OCI-LY7 (cell line): ENCODE measurements around the gene NCBP1. TPM values are rescaled to one million over a fixed set of nuclear protein-coding genes. Genes with fewer than 3 reads are reported as not detected.
A peak's percentile ranks its signal among the peaks of the same experiment; 100 is the strongest.

Source experiments
- BruUV-seq: library from RNA; stranded (reverse); fragments of 400-500 nt; replicated peaks from 2 replicates; lab custom pipeline; 2021; lab: Mats Ljungman, UMichigan
- CTCF ChIA-PET: fragments of 300-600 bp; sonication (Branson Sonifier 250); formaldehyde crosslinking; loops from one replicate; lab custom pipeline; 2022; ENCODE audit warnings: antibody characterized with exemption; ENCODE audit not compliant: unreplicated experiment; lab: Charles Lee
- POLR2A ChIA-PET: fragments of 300-600 bp; sonication (Branson Sonifier 250); formaldehyde crosslinking; loops from one replicate; lab custom pipeline; 2022; ENCODE audit warnings: antibody characterized with exemption; lab: Charles Lee
- DNase-seq: peaks from one replicate; pipeline ENCODE4 v3.0.0-alpha.2; 2015; ENCODE audit warnings: low spot score
- H2AFZ ChIP-seq: fragments of 200-600 bp; sonication (generic), shearing (Covaris generic); 2 replicates; pipeline ENCODE4 v1.6.1; 2014; ENCODE audit warnings: mild to moderate bottlenecking, antibody characterized with exemption, low read length, moderate library complexity
- H3K27ac ChIP-seq: fragments of 200-600 bp; sonication (generic); 2 replicates; pipeline ENCODE4 v1.5.1; 2014; ENCODE audit warnings: mixed run types, low read depth, mild to moderate bottlenecking, moderate library complexity, low read length, inconsistent platforms; ENCODE audit not compliant: poor library complexity, severe bottlenecking
- H3K36me3 ChIP-seq: fragments of 200-600 bp; sonication (generic); 2 replicates; pipeline ENCODE4 v1.6.1; 2014; ENCODE audit warnings: mild to moderate bottlenecking, antibody characterized with exemption, low read length, moderate library complexity, mixed read lengths; ENCODE audit not compliant: insufficient read depth
- H3K4me1 ChIP-seq: fragments of 200-600 bp; sonication (generic); 2 replicates; pipeline ENCODE4 v1.5.1; 2014; ENCODE audit warnings: mild to moderate bottlenecking, low read length; ENCODE audit not compliant: insufficient read depth, poor library complexity, severe bottlenecking
- H3K4me2 ChIP-seq: fragments of 200-600 bp; sonication (generic); 2 replicates; pipeline ENCODE4 v1.6.1; 2014; ENCODE audit warnings: mild to moderate bottlenecking, low read length
- H3K4me3 ChIP-seq: fragments of 200-600 bp; sonication (generic); 2 replicates; pipeline ENCODE4 v1.5.1; 2014; ENCODE audit warnings: mild to moderate bottlenecking, low read depth, low read length; ENCODE audit not compliant: poor library complexity, severe bottlenecking
- H3K79me2 ChIP-seq: fragments of 200-600 bp; sonication (generic); 2 replicates; pipeline ENCODE4 v1.6.1; 2016; ENCODE audit warnings: low read depth, mild to moderate bottlenecking, low read length, moderate library complexity, mixed read lengths; ENCODE audit not compliant: insufficient read depth
- H3K9me2 ChIP-seq: fragments of 200-600 bp; sonication (generic); 2 replicates; pipeline ENCODE4 v1.6.1; 2016; ENCODE audit warnings: mild to moderate bottlenecking, low read length, mixed read lengths; ENCODE audit not compliant: insufficient read depth
- H3K9me3 ChIP-seq: fragments of 200-600 bp; sonication (generic); 2 replicates; pipeline ENCODE4 v1.6.1; 2014; ENCODE audit warnings: mild to moderate bottlenecking, mixed run types, low read length, mixed read lengths
- H4K20me1 ChIP-seq: fragments of 200-600 bp; sonication (generic); 2 replicates; pipeline ENCODE4 v1.6.1; 2014; ENCODE audit warnings: mild to moderate bottlenecking, antibody characterized with exemption, low read length, moderate library complexity, mixed read lengths; ENCODE audit not compliant: insufficient read depth
- EZH2phosphoT487 ChIP-seq: fragments of 200-600 bp; sonication (generic); IDR thresholded peaks from 2 replicates; pipeline ENCODE4 v1.6.1; 2018; ENCODE audit warnings: low read depth, borderline replicate concordance, mild to moderate bottlenecking, mixed run types, antibody characterized with exemption, low read length, moderate library complexity, mixed read lengths
- intact Hi-C: fragments of 100-400 bp; cut with micrococcal nuclease; formaldehyde crosslinking; loops from one replicate; pipeline ENCODE4 v1.10.0; 2022; ENCODE audit not compliant: unreplicated experiment
- total RNA-seq, 2 experiments: library from RNA; depleted of rRNA in 1 of 2; stranded (reverse); fragments of >200 nt in 1 of 2; shearing (Covaris generic) in 1 of 2; gene quantifications; 2 replicates each; pipeline ENCODE4 v1.2.3, GENCODE V29; 2014 to 2022
- TF ChIP-seq, protein P1 (sequence below): fragments of 200-600 bp; sonication (generic); conservative IDR thresholded peaks from 2 replicates; pipeline ENCODE4 v1.5.1; 2014; ENCODE audit warnings: mild to moderate bottlenecking, antibody characterized with exemption, low read length, moderate library complexity, mixed read lengths

The NCBP1 gene
- total RNA-seq, 2 experiments from 2014 or later, result 37.8 to 54.7 TPM

DNA sequence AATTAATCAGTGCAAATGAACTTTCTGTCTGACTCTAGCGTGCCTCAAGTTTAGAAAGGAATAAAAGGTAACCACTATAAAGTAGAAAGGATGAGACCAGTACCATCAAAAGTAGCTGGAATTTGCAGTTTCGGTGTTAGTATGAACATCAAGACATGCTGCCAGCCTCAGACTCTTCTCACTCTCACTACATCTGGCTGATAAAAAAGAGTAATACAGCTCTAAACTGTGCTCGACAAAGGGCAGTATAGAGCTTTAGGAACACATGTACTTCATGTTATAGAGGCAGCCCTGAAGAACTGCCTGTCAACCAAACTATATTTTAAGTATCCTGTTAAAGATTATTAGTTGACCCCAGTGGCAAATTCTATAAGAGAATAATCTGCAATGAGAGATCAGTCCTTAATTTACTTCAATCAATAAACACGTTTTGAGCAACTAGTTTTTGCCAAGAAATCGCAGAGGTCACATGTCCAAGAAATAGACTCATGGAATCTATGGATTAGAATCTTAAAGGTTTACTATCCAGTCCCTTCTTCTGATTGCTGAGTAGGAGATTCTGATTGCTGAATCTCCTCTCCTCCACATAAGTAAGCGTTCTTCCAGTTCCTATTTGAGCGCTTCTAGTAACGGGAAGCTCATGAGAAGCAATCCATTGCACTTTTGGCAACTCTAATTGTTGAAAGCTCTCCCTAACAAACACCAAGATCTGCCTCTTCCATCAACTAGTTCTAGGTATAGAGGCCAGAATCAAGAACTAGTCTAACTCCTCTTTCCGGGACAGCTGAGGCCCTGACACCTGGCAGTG is 62.6 kb downstream of the NCBP1 start:
- H3K9me3 ChIP-seq, result no peaks in the 10 kb centered on the region
- peak; percentile 35 for DNase-seq
- CTCF ChIA-PET, result interaction anchor here (0.7 to 1.2 kb wide), 2 partner anchors 56 to 63 kb away, joined by 4 to 9 read pairs; partner anchors contain the start of genes NCBP1 and TSTD2
- H2AFZ ChIP-seq, result peak overlapping the region; percentile 88
- H3K79me2 ChIP-seq, result peaks cover 25% of the 10 kb centered on the region; the same call in 1 of the 2 replicates
- peak overlapping the region; percentile 62 for H3K27ac ChIP-seq
- TF ChIP-seq, protein P1, sequence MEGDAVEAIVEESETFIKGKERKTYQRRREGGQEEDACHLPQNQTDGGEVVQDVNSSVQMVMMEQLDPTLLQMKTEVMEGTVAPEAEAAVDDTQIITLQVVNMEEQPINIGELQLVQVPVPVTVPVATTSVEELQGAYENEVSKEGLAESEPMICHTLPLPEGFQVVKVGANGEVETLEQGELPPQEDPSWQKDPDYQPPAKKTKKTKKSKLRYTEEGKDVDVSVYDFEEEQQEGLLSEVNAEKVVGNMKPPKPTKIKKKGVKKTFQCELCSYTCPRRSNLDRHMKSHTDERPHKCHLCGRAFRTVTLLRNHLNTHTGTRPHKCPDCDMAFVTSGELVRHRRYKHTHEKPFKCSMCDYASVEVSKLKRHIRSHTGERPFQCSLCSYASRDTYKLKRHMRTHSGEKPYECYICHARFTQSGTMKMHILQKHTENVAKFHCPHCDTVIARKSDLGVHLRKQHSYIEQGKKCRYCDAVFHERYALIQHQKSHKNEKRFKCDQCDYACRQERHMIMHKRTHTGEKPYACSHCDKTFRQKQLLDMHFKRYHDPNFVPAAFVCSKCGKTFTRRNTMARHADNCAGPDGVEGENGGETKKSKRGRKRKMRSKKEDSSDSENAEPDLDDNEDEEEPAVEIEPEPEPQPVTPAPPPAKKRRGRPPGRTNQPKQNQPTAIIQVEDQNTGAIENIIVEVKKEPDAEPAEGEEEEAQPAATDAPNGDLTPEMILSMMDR, result no peak
- BruUV-seq, result no TSS peak
- POLR2A ChIA-PET, result interaction anchor here (0.6 to 4.0 kb wide), 11 partner anchors 10 to 1317 kb away, joined by 3 to 22 read pairs (median 3); partner anchors contain the start of genes NCBP1 and TSTD2
- H3K9me2 ChIP-seq, result no peaks in the 10 kb centered on the region
- no peaks in the 10 kb centered on the region; the same call in 1 of the 2 replicates for H4K20me1 ChIP-seq
- intact Hi-C loops, result loop anchor here (2.0 kb wide), 2 partner anchors 63 to 285 kb away; partner anchors contain the start of genes NCBP1 and TSTD2
- H3K4me1 ChIP-seq, result peaks cover 47% of the 10 kb centered on the region
- H3K36me3 ChIP-seq, result peaks cover 22% of the 10 kb centered on the region
- H3K4me2 ChIP-seq, result peak overlapping the region; percentile 93
- H3K4me3 ChIP-seq, result peak overlapping the region; percentile 85

DNA sequence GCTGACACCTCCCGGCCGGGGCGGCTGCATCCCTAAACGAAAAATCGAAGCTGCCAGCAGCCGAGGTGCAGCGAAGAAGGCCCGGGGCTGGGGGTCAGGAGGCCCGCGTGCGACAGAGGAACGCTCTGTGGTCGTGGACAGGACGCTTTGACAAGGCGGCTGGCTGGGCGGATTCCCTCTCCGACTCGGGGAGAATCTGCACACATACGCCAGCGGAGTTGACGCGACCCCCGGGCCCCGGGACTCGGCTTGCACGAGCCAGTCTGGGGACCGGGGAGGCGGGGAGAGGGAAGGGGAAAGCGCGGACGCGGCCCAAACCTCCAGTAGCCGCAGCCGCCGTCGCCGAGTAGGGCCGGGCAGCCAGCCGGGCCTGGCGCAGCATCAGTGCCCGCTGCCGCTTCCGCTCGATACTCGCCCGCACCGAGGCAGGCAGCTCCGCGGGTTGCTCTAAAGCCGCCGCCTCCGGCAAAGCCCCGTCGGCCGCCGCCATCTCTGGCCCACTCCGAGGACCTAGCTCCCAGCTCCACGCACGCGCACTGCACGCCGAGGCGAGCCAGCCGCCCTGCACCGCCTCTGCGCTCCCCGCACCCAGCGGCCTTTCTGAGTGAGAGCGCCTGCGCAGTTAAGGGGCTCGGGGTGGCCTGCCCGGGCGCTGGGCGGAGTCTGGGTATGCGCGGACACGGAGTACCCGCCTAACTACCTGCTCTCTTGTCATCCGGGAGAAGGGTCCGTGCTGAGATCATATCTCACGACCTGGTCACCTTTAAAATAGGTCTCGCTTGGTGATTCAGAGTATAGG is 63.4 kb downstream of the NCBP1 start, which contains the start of gene XPA:
Gene XPA (minus strand): TSS at position 538 of the 799 bp plus-strand sequence. CDS start 48 bp downstream, at position 490.
- TF ChIP-seq EZH2phosphoT487, result no peak
- TF ChIP-seq, protein P1, result 0 out of 2 replicates have a peak, but pooled peaks have one; percentile 23
- no peaks in the 10 kb centered on the region for H3K9me2 ChIP-seq
- H3K4me1 ChIP-seq, result peaks cover 47% of the 10 kb centered on the region
- H3K79me2 ChIP-seq, result peaks cover 25% of the 10 kb centered on the region; the same call in 1 of the 2 replicates
- peaks cover 19% of the 10 kb centered on the region; the same call in 1 of the 2 replicates for H3K36me3 ChIP-seq
- ChIA-PET POLR2A (interaction anchor here (0.6 to 4.0 kb wide), 12 partner anchors 9 to 1318 kb away, joined by 3 to 22 read pairs (median 3); partner anchors contain the start of genes NCBP1 and TSTD2), CTCF (interaction anchor here (0.7 to 1.2 kb wide), 2 partner anchors 55 to 64 kb away, joined by 4 to 9 read pairs; partner anchors contain the start of genes NCBP1 and TSTD2)
- peak within 1 kb of the TSS; percentile 93 for H3K4me2 ChIP-seq
- peak; percentile 96 for DNase-seq
- BruUV-seq, result no TSS peak
- intact Hi-C loops, result loop anchor here (2.0 kb wide), 2 partner anchors 64 to 286 kb away; partner anchors contain the start of genes NCBP1 and TSTD2
- peak within 1 kb of the TSS; percentile 85 for H3K4me3 ChIP-seq
- no peaks in the 10 kb centered on the region for H3K9me3 ChIP-seq
- H2AFZ ChIP-seq, result peak within 1 kb of the TSS; percentile 88
- H4K20me1 ChIP-seq, result no peaks in the 10 kb centered on the region; the same call in 1 of the 2 replicates
- H3K27ac ChIP-seq, result peak within 1 kb of the TSS; percentile 62
